Measurements from ENCODE around the gene MACROD1.

- TF ChIP-seq, protein P1, sequence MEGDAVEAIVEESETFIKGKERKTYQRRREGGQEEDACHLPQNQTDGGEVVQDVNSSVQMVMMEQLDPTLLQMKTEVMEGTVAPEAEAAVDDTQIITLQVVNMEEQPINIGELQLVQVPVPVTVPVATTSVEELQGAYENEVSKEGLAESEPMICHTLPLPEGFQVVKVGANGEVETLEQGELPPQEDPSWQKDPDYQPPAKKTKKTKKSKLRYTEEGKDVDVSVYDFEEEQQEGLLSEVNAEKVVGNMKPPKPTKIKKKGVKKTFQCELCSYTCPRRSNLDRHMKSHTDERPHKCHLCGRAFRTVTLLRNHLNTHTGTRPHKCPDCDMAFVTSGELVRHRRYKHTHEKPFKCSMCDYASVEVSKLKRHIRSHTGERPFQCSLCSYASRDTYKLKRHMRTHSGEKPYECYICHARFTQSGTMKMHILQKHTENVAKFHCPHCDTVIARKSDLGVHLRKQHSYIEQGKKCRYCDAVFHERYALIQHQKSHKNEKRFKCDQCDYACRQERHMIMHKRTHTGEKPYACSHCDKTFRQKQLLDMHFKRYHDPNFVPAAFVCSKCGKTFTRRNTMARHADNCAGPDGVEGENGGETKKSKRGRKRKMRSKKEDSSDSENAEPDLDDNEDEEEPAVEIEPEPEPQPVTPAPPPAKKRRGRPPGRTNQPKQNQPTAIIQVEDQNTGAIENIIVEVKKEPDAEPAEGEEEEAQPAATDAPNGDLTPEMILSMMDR (IDR thresholded peaks at IDR 0.05): no peak
- TF ChIP-seq POLR2A (IDR thresholded peaks at IDR 0.05) (no peak), EP300 (IDR thresholded peaks at IDR 0.05) (no peak)
These were observed 102.1 kb downstream of the MACROD1 start for GRCh38 chr11:64063777-64064176.
